Measurements from ENCODE around the gene RCAN2.

GRCh38 chr6:46293641-46294316 is 197.5 kb downstream of the RCAN2 start:
- TF ChIP-seq EZH2phosphoT487 (IDR thresholded peaks at IDR 0.05; ENCODE audit: borderline replicate concordance, low read depth, low read length) (no peak), CTCF (conservative IDR thresholded peaks at IDR 0.05; ENCODE audit: low read length) (no peak)

Measured in OCI-LY7 (cell line).